GM18508 (cell line): ENCODE results near the gene PAX8.

Experiments used
- ATAC-seq: cut with Tn5 transposase; IDR thresholded peaks from one replicate; pipeline ENCODE4 v1.9.1; 2021; ENCODE audit warnings: moderate number of reproducible peaks; ENCODE audit not compliant: insufficient read depth, unreplicated experiment

The PAX8 gene

GRCh38 chr2:113175736-113176695 is 102.7 kb downstream of the PAX8 start:
- ATAC-seq: no peak

DNA sequence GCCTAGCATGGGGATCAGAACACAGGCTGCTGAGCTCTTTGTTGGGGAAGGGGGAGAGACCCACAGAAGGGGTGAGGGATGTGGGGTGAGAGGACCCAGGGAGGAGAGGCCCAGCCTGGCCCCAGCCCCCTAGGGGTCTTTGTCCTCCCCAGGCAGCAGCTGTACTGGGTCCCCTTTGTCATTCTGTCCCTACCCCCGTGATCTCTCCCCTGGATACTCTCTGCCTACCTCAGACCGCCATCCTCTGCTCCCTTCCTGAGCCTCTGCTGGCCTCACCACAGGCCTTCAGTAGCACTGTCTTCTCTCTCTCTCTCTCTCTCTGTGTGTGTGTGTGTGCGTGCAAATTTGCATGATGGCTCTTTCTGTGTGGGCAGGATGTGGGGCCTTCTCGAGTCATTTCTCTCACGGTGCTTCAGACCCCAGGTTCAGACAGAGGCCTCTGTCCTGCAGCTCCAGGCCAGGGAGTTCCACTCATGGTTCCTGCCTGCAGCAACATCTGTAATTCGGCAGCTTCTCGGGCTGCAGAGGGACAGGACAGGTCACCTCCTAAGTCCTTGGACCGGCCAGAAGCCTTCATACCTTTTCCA is 103.6 kb downstream of the PAX8 start:
- no peak for ATAC-seq

GRCh38 chr2:113174376-113174750 is 104.4 kb downstream of the PAX8 start:
- ATAC-seq: no peak

DNA sequence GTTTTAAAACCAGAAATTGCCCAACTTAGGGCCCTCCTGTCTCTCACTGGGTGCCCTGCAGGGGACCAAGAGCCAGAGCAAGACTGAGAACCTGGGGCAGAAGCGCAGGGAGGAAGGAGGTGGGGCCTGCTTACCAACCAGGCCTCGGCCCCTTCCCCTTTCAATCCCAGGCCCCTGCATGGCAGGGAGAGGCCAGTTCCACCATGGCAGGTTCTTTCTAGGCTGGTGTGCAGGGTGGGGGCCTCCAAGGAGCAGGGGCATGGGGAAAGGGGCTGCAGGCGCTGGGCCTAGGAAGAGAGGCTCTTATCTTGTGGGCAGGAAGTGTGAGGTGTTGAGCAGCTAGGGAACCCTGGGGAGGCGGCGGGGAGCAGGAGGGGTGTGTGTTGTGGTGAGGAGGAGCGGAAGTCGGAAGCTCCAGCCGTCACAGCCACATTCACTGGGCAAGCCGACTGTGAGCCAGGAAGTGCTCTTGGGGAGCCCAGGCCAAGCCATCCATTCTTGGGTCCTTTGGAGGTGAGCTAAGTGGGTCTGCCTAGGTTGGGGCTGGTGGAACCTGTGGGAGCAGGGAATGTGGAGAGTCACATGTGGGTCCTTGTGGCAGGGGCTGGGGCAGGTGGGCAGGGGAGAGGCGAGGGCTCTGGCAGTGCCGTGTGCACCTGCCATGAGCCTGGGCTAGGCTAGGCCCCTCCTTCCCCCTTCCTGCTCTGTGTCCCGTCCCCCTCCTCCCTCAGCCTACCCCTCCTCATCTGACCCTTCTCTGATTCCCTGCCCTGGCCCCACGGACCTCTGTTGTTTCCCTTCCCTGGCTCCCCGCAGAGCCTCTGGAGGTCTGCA is 105.0 kb downstream of the PAX8 start, which contains the start of gene PSD4:
Gene PSD4 (plus strand): TSS at position 430 of the 834 bp plus-strand sequence. CDS start 8,486 bp downstream, outside the sequence.
- peak; percentile 70 for ATAC-seq

GRCh38 chr2:113172721-113173541 is 105.8 kb downstream of the PAX8 start:
- no peak for ATAC-seq

DNA sequence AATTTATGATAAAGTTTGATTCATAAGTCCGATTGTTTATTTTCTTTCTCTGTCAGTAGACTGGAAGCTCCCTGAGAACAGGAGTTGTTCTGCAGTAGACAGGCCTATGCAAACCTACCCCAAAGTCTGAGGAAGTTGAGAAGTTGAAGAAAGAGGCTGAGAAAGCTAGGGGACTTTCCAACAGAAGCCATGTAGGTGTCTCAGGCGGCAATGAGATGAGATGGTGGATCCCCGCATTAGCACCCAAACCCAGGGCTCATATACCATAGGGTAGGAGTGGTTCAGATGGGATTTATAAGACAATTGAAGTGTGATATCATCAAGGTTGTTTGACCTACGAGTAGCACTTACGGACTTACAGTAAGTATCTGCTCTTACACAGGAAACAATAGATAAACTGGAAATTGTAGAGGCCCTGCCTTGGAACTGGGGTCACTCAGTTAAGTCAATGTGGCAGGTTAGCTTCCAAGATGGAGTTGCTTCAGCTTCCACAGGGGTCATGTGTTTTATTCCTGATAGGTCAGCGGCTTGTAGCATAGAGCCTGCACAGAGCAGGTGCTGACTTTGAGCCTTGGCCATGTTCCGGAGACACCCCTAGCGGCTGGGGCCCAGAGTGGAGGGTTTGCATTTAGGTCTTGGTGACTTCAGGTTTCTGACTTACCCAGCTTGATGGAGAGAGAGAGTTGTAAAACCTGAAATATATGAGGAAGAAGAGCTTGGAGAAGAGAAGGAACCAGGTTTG is 107.2 kb downstream of the PAX8 start:
- ATAC-seq: no peak

- ATAC-seq: no peak
Observed at GRCh38 chr2:113169586-113169985, 109.1 kb downstream of the PAX8 start.

- ATAC-seq: no peak
Observed at GRCh38 chr2:113169002-113169530, 109.7 kb downstream of the PAX8 start.

- ATAC-seq: no peak
Observed at GRCh38 chr2:113167962-113168340, 110.8 kb downstream of the PAX8 start.

- ATAC-seq: no peak
Observed at GRCh38 chr2:113167115-113167932, 111.4 kb downstream of the PAX8 start.

- no peak for ATAC-seq
Observed at GRCh38 chr2:113166187-113166645, 112.5 kb downstream of the PAX8 start.
